OCI-LY1 (cell line): ENCODE data around the gene PAFAH1B2.

Experiments
- H2AFZ ChIP-seq: fragments of 200-600 bp; sonication (generic), shearing (Covaris generic); 2 replicates; pipeline ENCODE4 v1.6.0; 2014; ENCODE audit warnings: antibody characterized with exemption, mild to moderate bottlenecking, low read length
- H3F3A ChIP-seq: fragments of 200-600 bp; sonication (generic), shearing (Covaris generic); 2 replicates; pipeline ENCODE4 v1.6.0; 2014; ENCODE audit warnings: mild to moderate bottlenecking, antibody characterized with exemption, low read length, moderate library complexity; ENCODE audit not compliant: insufficient read depth
- H3K27ac ChIP-seq: fragments of 200-600 bp; sonication (generic); 2 replicates; pipeline ENCODE4 v1.5.1; 2014; ENCODE audit warnings: low read length, mixed run types, mild to moderate bottlenecking, low read depth; ENCODE audit not compliant: poor library complexity, severe bottlenecking
- H3K27me3 ChIP-seq: fragments of 200-600 bp; sonication (generic); 2 replicates; pipeline ENCODE4 v1.6.0; 2014; ENCODE audit warnings: antibody characterized with exemption, mild to moderate bottlenecking, low read length, moderate library complexity; ENCODE audit not compliant: insufficient read depth
- H3K36me3 ChIP-seq: fragments of 200-600 bp; sonication (generic); 2 replicates; pipeline ENCODE4 v1.6.1; 2014; ENCODE audit warnings: mild to moderate bottlenecking, antibody characterized with exemption, low read length, moderate library complexity, mixed read lengths; ENCODE audit not compliant: insufficient read depth
- H3K4me1 ChIP-seq: fragments of 200-600 bp; sonication (generic); 2 replicates; pipeline ENCODE4 v1.5.1; 2014; ENCODE audit warnings: mild to moderate bottlenecking, low read length, moderate library complexity; ENCODE audit not compliant: insufficient read depth, severe bottlenecking
- H3K4me2 ChIP-seq: fragments of 200-600 bp; sonication (generic), shearing (Covaris generic); 2 replicates; pipeline ENCODE4 v1.6.1; 2014; ENCODE audit warnings: low read length
- H3K4me3 ChIP-seq: fragments of 200-600 bp; sonication (generic); 2 replicates; pipeline ENCODE4 v1.5.1; 2014; ENCODE audit warnings: low read length, low read depth, mild to moderate bottlenecking, mixed read lengths; ENCODE audit not compliant: poor library complexity, severe bottlenecking
- H3K79me2 ChIP-seq: fragments of 200-600 bp; shearing (Covaris generic); 2 replicates; pipeline ENCODE4 v1.6.1; 2016; ENCODE audit warnings: mixed run types, low read length, mixed read lengths; ENCODE audit not compliant: insufficient read depth
- H3K9ac ChIP-seq: fragments of 200-600 bp; sonication (generic), shearing (Covaris generic); 2 replicates; pipeline ENCODE4 v1.6.1; 2014; ENCODE audit warnings: mild to moderate bottlenecking, low read length, mixed read lengths
- H3K9me2 ChIP-seq: fragments of 200-600 bp; sonication (generic), shearing (Covaris generic); 2 replicates; pipeline ENCODE4 v1.6.1; 2014; ENCODE audit warnings: low read depth, mild to moderate bottlenecking, low read length, mixed read lengths
- H3K9me3 ChIP-seq: fragments of 200-600 bp; shearing (Covaris generic); 2 replicates; pipeline ENCODE4 v1.6.1; 2014; ENCODE audit warnings: low read length, mixed read lengths
- H4K20me1 ChIP-seq: fragments of 200-600 bp; sonication (generic), shearing (Covaris generic); 2 replicates; pipeline ENCODE4 v1.6.0; 2016; ENCODE audit warnings: mild to moderate bottlenecking, low read length; ENCODE audit not compliant: insufficient read depth
- CTCF ChIP-seq: fragments of 200-600 bp; sonication (generic), shearing (Covaris generic); IDR thresholded peaks from 2 replicates; pipeline ENCODE4 v1.5.1; 2017; ENCODE audit warnings: mild to moderate bottlenecking, antibody characterized with exemption, low read length, moderate library complexity, mixed read lengths
- EZH2 ChIP-seq: fragments of 200-600 bp; sonication (generic), shearing (Covaris generic); IDR thresholded peaks from 2 replicates; pipeline ENCODE4 v1.8.0; 2017; ENCODE audit warnings: borderline replicate concordance, mixed run types, mild to moderate bottlenecking, antibody characterized with exemption, low read length, moderate library complexity, mixed read lengths

Gene PAFAH1B2

GRCh38 chr11:117187007-117187406 lies 42.9 kb downstream of the PAFAH1B2 start:
- TF ChIP-seq EZH2 (no peak), CTCF (no peak)
- Histone ChIP-seq H4K20me1 (no peaks in the 10 kb centered on the region), H2AFZ (no peak overlapping the region), H3F3A (no peaks in the 10 kb centered on the region), H3K4me1 (peaks cover 13% of the 10 kb centered on the region), H3K4me2 (no peak overlapping the region), H3K9me3 (no peaks in the 10 kb centered on the region), H3K27me3 (no peaks in the 10 kb centered on the region), H3K79me2 (no peaks in the 10 kb centered on the region), H3K36me3 (peaks cover 21% of the 10 kb centered on the region; the same call in 1 of the 2 replicates), H3K27ac (no peak overlapping the region), H3K9ac (no peak overlapping the region), H3K4me3 (no peak overlapping the region), H3K9me2 (no peaks in the 10 kb centered on the region)

GRCh38 chr11:117187428-117187798 lies 43.3 kb downstream of the PAFAH1B2 start:
- Histone ChIP-seq H3K4me3 (no peak overlapping the region), H3K4me1 (peaks cover 13% of the 10 kb centered on the region), H3K79me2 (no peaks in the 10 kb centered on the region), H3F3A (no peaks in the 10 kb centered on the region), H4K20me1 (no peaks in the 10 kb centered on the region), H3K27me3 (no peaks in the 10 kb centered on the region), H2AFZ (no peak overlapping the region), H3K4me2 (no peak overlapping the region), H3K9me3 (no peaks in the 10 kb centered on the region), H3K36me3 (peaks cover 20% of the 10 kb centered on the region; the same call in 1 of the 2 replicates), H3K9ac (no peak overlapping the region), H3K9me2 (no peaks in the 10 kb centered on the region), H3K27ac (no peak overlapping the region)
- no peak for TF ChIP-seq CTCF

GRCh38 chr11:117187799-117188481 lies 43.9 kb downstream of the PAFAH1B2 start:
- Histone ChIP-seq H3F3A (no peaks in the 10 kb centered on the region), H3K9ac (no peak overlapping the region), H3K36me3 (peaks cover 16% of the 10 kb centered on the region; the same call in 1 of the 2 replicates), H3K9me3 (no peaks in the 10 kb centered on the region), H2AFZ (no peak overlapping the region), H3K4me2 (no peak overlapping the region), H3K79me2 (no peaks in the 10 kb centered on the region), H3K4me1 (peaks cover 13% of the 10 kb centered on the region), H3K27me3 (no peaks in the 10 kb centered on the region), H3K4me3 (no peak overlapping the region), H4K20me1 (no peaks in the 10 kb centered on the region), H3K9me2 (no peaks in the 10 kb centered on the region), H3K27ac (no peak overlapping the region)
- no peak for TF ChIP-seq CTCF
- no peak for TF ChIP-seq EZH2
